ENCODE data around the gene TMEM134. TPM values are rescaled to one million over a fixed set of nuclear protein-coding genes. Genes with fewer than 3 reads are reported as not detected.

Gene TMEM134
- total and polyA plus RNA-seq, 10 of the 15 experiments (the other 5 are each of a cell fraction or from before 2014, with no cell fraction given), result 1.6 to 93.8 (median 27.8) TPM

- no peaks in the 10 kb centered on the region for H3K9me3 ChIP-seq (replicated peaks; ENCODE audit: control insufficient read depth, insufficient read depth, low read length)
- in situ Hi-C loops (cut with MboI) (no loop called here), intact Hi-C loops (cut with micrococcal nuclease; ENCODE audit: unreplicated experiment) (no loop called here)
- H3K27me3 ChIP-seq (replicated peaks in 1 of 2; ENCODE audit: control insufficient read depth in 2 of 2, insufficient read depth in 2 of 2, low read length in 1 of 2), result peaks cover 0 to 5% of the 10 kb centered on the region in 2 experiments; a peak in 3 of 4 replicates
- no peak for TF ChIP-seq YY1 (IDR thresholded peaks at IDR 0.05; ENCODE audit: low read depth, low read length)
- TF ChIP-seq KLF5 (IDR thresholded peaks at IDR 0.05; ENCODE audit: partially characterized antibody), result no peak
- TF ChIP-seq POLR2A (IDR thresholded peaks at IDR 0.05; ENCODE audit: low read depth, low read length), result 0 out of 2 replicates have a peak, but pooled peaks have one; percentile 8
- TF ChIP-seq NKRF (conservative IDR thresholded peaks at IDR 0.05), result no peak
- no peak for TF ChIP-seq E2F4 (IDR thresholded peaks at IDR 0.05; ENCODE audit: low read depth, low read length)
- no peak for TF ChIP-seq ZNF274 (IDR thresholded peaks at IDR 0.05; ENCODE audit: insufficient read depth, insufficient read length)
- H4K20me1 ChIP-seq (ENCODE audit: control insufficient read depth, insufficient read depth), result no peaks in the 10 kb centered on the region
- ChIA-PET RAD21 (ENCODE audit: unreplicated experiment) (interaction anchor here (0.7 to 3.0 kb wide), 4 partner anchors 11 to 149 kb away, joined by 3 to 12 read pairs (median 4); partner anchors contain the start of genes POLD4 and PPP1CA), SMC1A (ENCODE audit: uncharacterized antibody, unreplicated experiment) (interaction anchor here (1.0 to 1.6 kb wide), 5 partner anchors 8 to 143 kb away, joined by 3 to 6 read pairs (median 4); partner anchors contain the start of genes PPP1CA, RAD9A and TBC1D10C), POLR2A (interaction anchor here (1.1 to 2.8 kb wide), 6 partner anchors 9 to 53 kb away, joined by 3 to 16 read pairs (median 10); partner anchors contain the start of genes PPP1CA, RPS6KB2 and TBC1D10C), CTCF (interaction anchor here (1.0 to 2.4 kb wide), 3 partner anchors 11 to 43 kb away, joined by 3 to 12 read pairs (median 4); partner anchors contain the start of genes PPP1CA and PTPRCAP)
- 42% methylated on average over 9 of the region's 9 CpGs for WGBS (ENCODE audit: insufficient coverage, insufficient replicate concordance, low lambda C conversion rate, missing lambda C conversion rate)
- FAIRE-seq (no peak), ATAC-seq (no peak), DNase-seq (ENCODE audit: low read depth, low spot score) (no peak)
- H3K4me2 ChIP-seq (ENCODE audit: control insufficient read depth, insufficient read depth), result no peak overlapping the region
- H3K27ac ChIP-seq (ENCODE audit: control insufficient read depth, insufficient read depth), result no peak overlapping the region
- peaks cover 3% of the 10 kb centered on the region for H3K79me2 ChIP-seq (ENCODE audit: control insufficient read depth, insufficient read depth, low read length)
- no peak overlapping the region for H2AFZ ChIP-seq (ENCODE audit: control insufficient read depth, low read depth, low read length)
- no TSS peak for BruUV-seq (replicated peaks)
- no peak overlapping the region for H3K4me3 ChIP-seq
- H3K36me3 ChIP-seq (ENCODE audit: control insufficient read depth in 2 of 2, insufficient read depth in 2 of 2, low read length in 1 of 2), result no peaks in the 10 kb centered on the region
- H3K9ac ChIP-seq (ENCODE audit: control insufficient read depth, insufficient read depth, low read length), result no peak overlapping the region
- H3K4me1 ChIP-seq (ENCODE audit: control insufficient read depth, insufficient read depth, low read length), result peaks cover 35% of the 10 kb centered on the region
These were observed 56.4 kb downstream of the TMEM134 start for GRCh38 chr11:67412495-67413179.

All from GM12878 (cell line).